Tibial nerve (tissue), 4 donors: ENCODE measurements around the gene PAIP2B. TPM values are rescaled to one million over a fixed set of nuclear protein-coding genes. Genes with fewer than 3 reads are reported as not detected.

Source experiments
- DNase-seq, 2 donors: peaks; one replicate each; pipeline ENCODE4 v3.0.0-alpha.2; 2019; ENCODE audit warnings: low spot score in 2 of 2
- H3K27ac ChIP-seq, 4 donors: fragments of 200-600 bp; sonication (generic) in 3 of 4; one replicate each; pipeline ENCODE4 v1.5.1; 2017 to 2019; ENCODE audit warnings: mild to moderate bottlenecking in 1 of 4
- H3K27me3 ChIP-seq, 2 donors: fragments of 200-600 bp; sonication (generic) in 1 of 2; one replicate each; pipeline versions ENCODE4 v1.5.1 to v1.6.0; 2017 to 2019
- H3K36me3 ChIP-seq, 3 donors: fragments of 200-600 bp; sonication (generic); one replicate each; pipeline ENCODE4 v1.5.1; 2018 to 2019
- H3K4me1 ChIP-seq, 4 donors: fragments of 200-600 bp; sonication (generic) in 3 of 4; one replicate each; pipeline ENCODE4 v1.5.1; 2017 to 2019
- H3K4me3 ChIP-seq, 4 donors: fragments of 200-600 bp; sonication (generic) in 3 of 4; one replicate each; pipeline ENCODE4 v1.5.1; 2017 to 2019; ENCODE audit warnings: mild to moderate bottlenecking in 1 of 4, moderate library complexity in 1 of 4
- H3K9me3 ChIP-seq, 4 donors: fragments of 200-600 bp; sonication (generic) in 3 of 4; one replicate each; pipeline ENCODE4 v1.5.1; 2017 to 2019
- EP300 ChIP-seq, 2 donors: sonication (generic); formaldehyde crosslinking; IDR thresholded peaks; one replicate each; pipeline ENCODE4 v1.6.1; 2017; ENCODE audit warnings: antibody characterized with exemption in 2 of 2, mild to moderate bottlenecking in 1 of 2
- POLR2A ChIP-seq, 2 donors: fragments of 450-650 bp; IDR thresholded peaks; one replicate each; pipeline ENCODE4 v1.6.1; 2017; ENCODE audit warnings: antibody characterized with exemption in 2 of 2, mild to moderate bottlenecking in 2 of 2, moderate library complexity in 2 of 2
- WGBS, 2 donors: methylation state at CpG; one replicate each; pipeline ENCODE4 v1.1.5; 2018; 5-methylcytosine and 5-hydroxymethylcytosine counted together
- total RNA-seq, 4 donors: library from RNA; depleted of rRNA; stranded (reverse); fragments of >200 nt; gene quantifications; one replicate each; pipeline ENCODE4 v1.1.0, GENCODE V29; 2016
- TF ChIP-seq, protein P1 (sequence below), 5 experiments: fragments of 200-600 bp in 3 of 5; fragments of 450-650 bp in 2 of 5; sonication (generic) in 3 of 5; IDR thresholded peaks; one replicate each; pipeline ENCODE4 v1.5.1; 2016 to 2019; ENCODE audit warnings: antibody characterized with exemption in 5 of 5, mild to moderate bottlenecking in 3 of 5, moderate library complexity in 2 of 5

The PAIP2B gene
- total RNA-seq, 4 donors from 2014 or later = 5.7 to 22.1 (median 13.6) TPM

DNA sequence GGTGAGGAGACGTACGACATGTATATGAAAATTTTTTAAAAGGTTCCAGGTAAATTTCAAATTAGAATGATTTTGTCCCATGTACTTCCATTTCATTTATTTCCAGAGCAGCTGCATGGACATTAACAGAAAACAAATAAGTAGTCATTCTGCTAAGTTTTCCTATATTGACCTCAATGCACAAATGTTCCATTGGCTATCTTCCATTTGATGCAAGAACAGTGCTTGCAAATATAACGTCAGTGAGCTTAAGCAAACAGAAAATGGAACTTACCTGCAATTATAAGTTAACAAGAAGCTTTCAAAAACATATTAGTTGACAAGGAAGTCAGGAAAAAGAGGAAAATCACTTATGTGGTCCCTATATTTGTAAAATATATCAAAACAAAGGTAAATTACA lies 16.6 kb downstream of the PAIP2B start:
- Histone ChIP-seq H3K36me3 (no peaks in the 10 kb centered on the region), H3K9me3 (no peaks in the 10 kb centered on the region)
- 73 to 77% methylated on average over 3 of the region's 3 CpGs for WGBS, 2 donors

DNA sequence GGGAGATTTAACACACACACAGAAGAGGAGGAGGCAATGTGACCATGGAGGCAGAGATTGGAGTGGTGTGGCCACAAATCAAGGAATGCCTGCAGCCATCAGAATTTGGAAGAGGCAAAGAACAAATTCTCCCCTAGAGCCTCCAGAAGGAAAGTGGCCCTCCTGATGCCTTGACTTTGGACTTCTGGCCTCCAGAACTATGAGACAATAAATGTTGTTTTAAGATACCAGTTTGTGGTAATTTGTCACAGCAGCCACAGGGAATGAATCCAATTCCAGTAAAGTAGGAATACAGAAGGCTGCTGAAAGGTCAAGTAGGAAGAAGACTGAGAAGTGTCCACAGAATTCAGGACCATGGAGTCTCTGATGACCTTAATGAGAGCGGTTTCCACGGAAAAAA lies 18.1 kb downstream of the PAIP2B start:
- TF ChIP-seq, protein P1, sequence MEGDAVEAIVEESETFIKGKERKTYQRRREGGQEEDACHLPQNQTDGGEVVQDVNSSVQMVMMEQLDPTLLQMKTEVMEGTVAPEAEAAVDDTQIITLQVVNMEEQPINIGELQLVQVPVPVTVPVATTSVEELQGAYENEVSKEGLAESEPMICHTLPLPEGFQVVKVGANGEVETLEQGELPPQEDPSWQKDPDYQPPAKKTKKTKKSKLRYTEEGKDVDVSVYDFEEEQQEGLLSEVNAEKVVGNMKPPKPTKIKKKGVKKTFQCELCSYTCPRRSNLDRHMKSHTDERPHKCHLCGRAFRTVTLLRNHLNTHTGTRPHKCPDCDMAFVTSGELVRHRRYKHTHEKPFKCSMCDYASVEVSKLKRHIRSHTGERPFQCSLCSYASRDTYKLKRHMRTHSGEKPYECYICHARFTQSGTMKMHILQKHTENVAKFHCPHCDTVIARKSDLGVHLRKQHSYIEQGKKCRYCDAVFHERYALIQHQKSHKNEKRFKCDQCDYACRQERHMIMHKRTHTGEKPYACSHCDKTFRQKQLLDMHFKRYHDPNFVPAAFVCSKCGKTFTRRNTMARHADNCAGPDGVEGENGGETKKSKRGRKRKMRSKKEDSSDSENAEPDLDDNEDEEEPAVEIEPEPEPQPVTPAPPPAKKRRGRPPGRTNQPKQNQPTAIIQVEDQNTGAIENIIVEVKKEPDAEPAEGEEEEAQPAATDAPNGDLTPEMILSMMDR (IDR thresholded peaks at IDR 0.05) = no peak
- H3K36me3 ChIP-seq = no peaks in the 10 kb centered on the region
- no peaks in the 10 kb centered on the region for H3K4me1 ChIP-seq
- WGBS, 2 donors = 36 to 44% methylated on average over 2 of the region's 2 CpGs
- no peak overlapping the region for H3K27ac ChIP-seq
- no peak for DNase-seq
- no peak overlapping the region for H3K4me3 ChIP-seq
- H3K27me3 ChIP-seq = no peaks in the 10 kb centered on the region
- H3K9me3 ChIP-seq = no peaks in the 10 kb centered on the region

More for the DNA sequence above, 16.6 kb downstream of the PAIP2B start:
- TF ChIP-seq POLR2A (IDR thresholded peaks at IDR 0.05) = no peak
- TF ChIP-seq, protein P1 (IDR thresholded peaks at IDR 0.05) = no peak
- no peak for TF ChIP-seq EP300 (IDR thresholded peaks at IDR 0.05)
- Histone ChIP-seq H3K4me3 (no peak overlapping the region), H3K27me3 (no peaks in the 10 kb centered on the region), H3K27ac (no peak overlapping the region), H3K4me1 (no peaks in the 10 kb centered on the region)
- no peak for DNase-seq

DNA sequence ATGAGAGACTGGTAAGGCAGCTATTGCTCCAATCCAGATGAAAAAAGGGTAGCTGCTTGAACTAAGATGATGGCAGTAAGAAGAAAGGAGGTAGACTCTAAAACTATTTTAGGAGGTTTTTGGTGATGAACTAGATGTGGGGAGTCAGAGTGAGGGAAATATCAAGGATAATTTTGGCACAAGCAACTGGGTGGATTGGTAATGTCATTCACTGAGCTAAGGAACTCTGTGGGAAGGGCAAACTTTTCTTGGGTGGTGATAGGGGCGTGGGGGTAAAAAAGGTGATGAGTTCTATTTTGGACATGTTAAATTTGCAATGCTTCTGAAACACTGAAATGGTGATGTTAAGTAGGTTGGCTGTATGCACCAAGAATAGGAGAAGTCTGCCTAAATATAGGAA lies 19.3 kb downstream of the PAIP2B start:
- no peaks in the 10 kb centered on the region for H3K4me1 ChIP-seq
- H3K4me3 ChIP-seq = no peak overlapping the region
- no peaks in the 10 kb centered on the region for H3K27me3 ChIP-seq
- no peaks in the 10 kb centered on the region for H3K9me3 ChIP-seq
- H3K27ac ChIP-seq = no peak overlapping the region
- no peaks in the 10 kb centered on the region for H3K36me3 ChIP-seq
- 96 to 97% methylated on average over 1 of the region's 1 CpG for WGBS, 2 donors
- no peak for DNase-seq
- TF ChIP-seq, protein P1 (IDR thresholded peaks at IDR 0.05) = no peak
- TF ChIP-seq POLR2A (IDR thresholded peaks at IDR 0.05) = no peak
- TF ChIP-seq EP300 (IDR thresholded peaks at IDR 0.05) = no peak

DNA sequence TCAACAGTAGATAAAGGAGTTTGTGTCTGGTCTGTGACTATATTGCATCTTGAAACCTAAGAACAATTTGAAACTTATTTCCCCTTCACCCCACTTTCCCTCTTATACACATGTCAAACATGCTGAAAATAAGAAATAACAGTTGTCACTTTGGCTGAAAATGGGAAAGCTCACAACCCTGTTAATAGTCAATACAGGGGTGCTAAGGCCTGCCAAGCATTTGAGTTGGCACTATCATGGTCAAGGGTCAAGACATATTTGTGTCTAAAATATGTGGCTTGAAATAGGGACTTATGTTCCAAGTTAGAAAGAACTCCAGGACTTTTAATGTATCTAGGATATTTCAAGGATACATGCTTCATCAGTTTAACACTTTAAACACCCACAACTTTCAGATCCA lies 20.6 kb downstream of the PAIP2B start:
- Histone ChIP-seq H3K27ac (no peak overlapping the region), H3K9me3 (no peaks in the 10 kb centered on the region), H3K4me1 (no peaks in the 10 kb centered on the region), H3K27me3 (no peaks in the 10 kb centered on the region), H3K36me3 (peaks cover 0 to 12% (median 0%) of the 10 kb centered on the region in 3 donors), H3K4me3 (no peak overlapping the region)
- TF ChIP-seq POLR2A (IDR thresholded peaks at IDR 0.05) (no peak), EP300 (IDR thresholded peaks at IDR 0.05) (no peak)
- TF ChIP-seq, protein P1 (IDR thresholded peaks at IDR 0.05) = no peak
- no peak for DNase-seq

- H3K36me3 ChIP-seq = peaks cover 0 to 13% (median 0%) of the 10 kb centered on the region in 3 donors
- H3K27me3 ChIP-seq = no peaks in the 10 kb centered on the region
- H3K9me3 ChIP-seq = peaks cover 0 to 5% (median 0%) of the 10 kb centered on the region in 4 donors
- WGBS, 2 donors = 77 to 82% methylated on average over 3 of the region's 3 CpGs
- TF ChIP-seq POLR2A (IDR thresholded peaks at IDR 0.05) (no peak), EP300 (IDR thresholded peaks at IDR 0.05) (no peak)
- TF ChIP-seq, protein P1 (IDR thresholded peaks at IDR 0.05) = no peak
- no peak overlapping the region for H3K27ac ChIP-seq
- no peak overlapping the region for H3K4me3 ChIP-seq
- no peak for DNase-seq
- H3K4me1 ChIP-seq = no peaks in the 10 kb centered on the region
Measured at GRCh38 chr2:71191570-71191943, 35.3 kb downstream of the PAIP2B start.
